ENCODE data around the gene ADGRL3. TPM values are rescaled to one million over a fixed set of nuclear protein-coding genes. Genes with fewer than 3 reads are reported as not detected.

ADGRL3 gene
- total RNA-seq, 3 donors from 2014 or later (not counting 1 experiment from before 2014, with no cell fraction given), result not detected

GRCh38 chr4:61605984-61606383 is 405.9 kb downstream of the ADGRL3 start:
- Mint-ChIP-seq H3K27ac (no peak overlapping the region), H3K4me1 (no peaks in the 10 kb centered on the region), H3K36me3 (peaks cover 6% of the 10 kb centered on the region), H3K4me3 (no peak overlapping the region), H3K9me3 (peaks cover 9 to 18% of the 10 kb centered on the region in 2 donors), H3K27me3 (ENCODE audit: low read depth in 2 of 2) (no peaks in the 10 kb centered on the region)
- Histone ChIP-seq H3K27me3 (ENCODE audit: control insufficient read depth, insufficient read depth, low read length) (no peaks in the 10 kb centered on the region), H3K36me3 (ENCODE audit: control insufficient read depth, insufficient read depth, low read length) (no peaks in the 10 kb centered on the region), H3K27ac (ENCODE audit: low read length) (no peak overlapping the region), H3K4me3 (ENCODE audit: low read length) (no peak overlapping the region), H3K4me1 (ENCODE audit: control insufficient read depth, insufficient read depth, low read length) (no peaks in the 10 kb centered on the region), H3K9me3 (ENCODE audit: control insufficient read depth, insufficient read depth, low read length) (peaks cover 6% of the 10 kb centered on the region)
- intact Hi-C loops (cut with micrococcal nuclease), result no loop called here
- DNase-seq (no peak), ATAC-seq (no peak)
- no peak for TF ChIP-seq CTCF (IDR thresholded peaks at IDR 0.05)

GRCh38 chr4:61614231-61614630 is 414.1 kb downstream of the ADGRL3 start:
- no peaks in the 10 kb centered on the region for H3K36me3 ChIP-seq (ENCODE audit: control insufficient read depth, insufficient read depth, low read length)
- no peak overlapping the region for H3K4me3 Mint-ChIP-seq
- H3K9me3 Mint-ChIP-seq, result peaks cover 0 to 10% of the 10 kb centered on the region in 2 donors
- H3K27me3 ChIP-seq (ENCODE audit: control insufficient read depth, insufficient read depth, low read length), result no peaks in the 10 kb centered on the region
- H3K27me3 Mint-ChIP-seq (ENCODE audit: low read depth in 2 of 2), result no peaks in the 10 kb centered on the region
- no peaks in the 10 kb centered on the region for H3K9me3 ChIP-seq (ENCODE audit: control insufficient read depth, insufficient read depth, low read length)
- no peaks in the 10 kb centered on the region for H3K4me1 ChIP-seq (ENCODE audit: control insufficient read depth, insufficient read depth, low read length)
- no peaks in the 10 kb centered on the region for H3K36me3 Mint-ChIP-seq
- ATAC-seq, result no peak
- no peak overlapping the region for H3K27ac Mint-ChIP-seq
- no peak overlapping the region for H3K4me3 ChIP-seq (ENCODE audit: low read length)
- TF ChIP-seq CTCF (IDR thresholded peaks at IDR 0.05), result no peak
- H3K27ac ChIP-seq (ENCODE audit: low read length), result no peak overlapping the region
- intact Hi-C loops (cut with micrococcal nuclease), result no loop called here
- DNase-seq, result no peak
- H3K4me1 Mint-ChIP-seq, result no peaks in the 10 kb centered on the region

GRCh38 chr4:61619528-61619927 is 419.4 kb downstream of the ADGRL3 start:
- Mint-ChIP-seq H3K27ac (no peak overlapping the region), H3K36me3 (no peaks in the 10 kb centered on the region), H3K27me3 (ENCODE audit: low read depth in 2 of 2) (no peaks in the 10 kb centered on the region), H3K4me3 (no peak overlapping the region), H3K9me3 (peaks cover 8 to 16% of the 10 kb centered on the region in 2 donors), H3K4me1 (no peaks in the 10 kb centered on the region)
- DNase-seq (no peak), ATAC-seq (no peak)
- Histone ChIP-seq H3K4me1 (ENCODE audit: control insufficient read depth, insufficient read depth, low read length) (no peaks in the 10 kb centered on the region), H3K9me3 (ENCODE audit: control insufficient read depth, insufficient read depth, low read length) (no peaks in the 10 kb centered on the region), H3K27me3 (ENCODE audit: control insufficient read depth, insufficient read depth, low read length) (no peaks in the 10 kb centered on the region), H3K27ac (ENCODE audit: low read length) (no peak overlapping the region), H3K4me3 (ENCODE audit: low read length) (no peak overlapping the region), H3K36me3 (ENCODE audit: control insufficient read depth, insufficient read depth, low read length) (no peaks in the 10 kb centered on the region)
- intact Hi-C loops (cut with micrococcal nuclease), result no loop called here
- no peak for TF ChIP-seq CTCF (IDR thresholded peaks at IDR 0.05)
- WGBS (ENCODE audit: insufficient coverage), result 80% methylated on average over 3 of the region's 4 CpGs

- WGBS (ENCODE audit: insufficient coverage), result 80% methylated on average over 1 of the region's 1 CpG
- ATAC-seq, result no peak
- H3K9me3 Mint-ChIP-seq, result peaks cover 13% of the 10 kb centered on the region in 2 donors
- no peak for TF ChIP-seq CTCF (IDR thresholded peaks at IDR 0.05)
- H3K4me3 Mint-ChIP-seq, result no peak overlapping the region
- H3K36me3 ChIP-seq (ENCODE audit: control insufficient read depth, insufficient read depth, low read length), result no peaks in the 10 kb centered on the region
- no peaks in the 10 kb centered on the region for H3K27me3 Mint-ChIP-seq (ENCODE audit: low read depth in 2 of 2)
- H3K36me3 Mint-ChIP-seq, result no peaks in the 10 kb centered on the region
- H3K27ac Mint-ChIP-seq, result no peak overlapping the region
- intact Hi-C loops (cut with micrococcal nuclease), result no loop called here
- no peaks in the 10 kb centered on the region for H3K27me3 ChIP-seq (ENCODE audit: control insufficient read depth, insufficient read depth, low read length)
- no peak overlapping the region for H3K27ac ChIP-seq (ENCODE audit: low read length)
- H3K4me1 ChIP-seq (ENCODE audit: control insufficient read depth, insufficient read depth, low read length), result no peaks in the 10 kb centered on the region
- no peak overlapping the region for H3K4me3 ChIP-seq (ENCODE audit: low read length)
- no peaks in the 10 kb centered on the region for H3K4me1 Mint-ChIP-seq
- no peak for DNase-seq
- no peaks in the 10 kb centered on the region for H3K9me3 ChIP-seq (ENCODE audit: control insufficient read depth, insufficient read depth, low read length)
Measured at GRCh38 chr4:61628282-61628681, 428.2 kb downstream of the ADGRL3 start.
